ENCODE results near the gene KCNS1. TPM values are rescaled to one million over a fixed set of nuclear protein-coding genes. Genes with fewer than 3 reads are reported as not detected.

Gene KCNS1, protein sequence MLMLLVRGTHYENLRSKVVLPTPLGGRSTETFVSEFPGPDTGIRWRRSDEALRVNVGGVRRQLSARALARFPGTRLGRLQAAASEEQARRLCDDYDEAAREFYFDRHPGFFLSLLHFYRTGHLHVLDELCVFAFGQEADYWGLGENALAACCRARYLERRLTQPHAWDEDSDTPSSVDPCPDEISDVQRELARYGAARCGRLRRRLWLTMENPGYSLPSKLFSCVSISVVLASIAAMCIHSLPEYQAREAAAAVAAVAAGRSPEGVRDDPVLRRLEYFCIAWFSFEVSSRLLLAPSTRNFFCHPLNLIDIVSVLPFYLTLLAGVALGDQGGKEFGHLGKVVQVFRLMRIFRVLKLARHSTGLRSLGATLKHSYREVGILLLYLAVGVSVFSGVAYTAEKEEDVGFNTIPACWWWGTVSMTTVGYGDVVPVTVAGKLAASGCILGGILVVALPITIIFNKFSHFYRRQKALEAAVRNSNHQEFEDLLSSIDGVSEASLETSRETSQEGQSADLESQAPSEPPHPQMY
- polyA plus RNA-seq: 1.2 and 2.7 TPM in 2 replicates

DNA sequence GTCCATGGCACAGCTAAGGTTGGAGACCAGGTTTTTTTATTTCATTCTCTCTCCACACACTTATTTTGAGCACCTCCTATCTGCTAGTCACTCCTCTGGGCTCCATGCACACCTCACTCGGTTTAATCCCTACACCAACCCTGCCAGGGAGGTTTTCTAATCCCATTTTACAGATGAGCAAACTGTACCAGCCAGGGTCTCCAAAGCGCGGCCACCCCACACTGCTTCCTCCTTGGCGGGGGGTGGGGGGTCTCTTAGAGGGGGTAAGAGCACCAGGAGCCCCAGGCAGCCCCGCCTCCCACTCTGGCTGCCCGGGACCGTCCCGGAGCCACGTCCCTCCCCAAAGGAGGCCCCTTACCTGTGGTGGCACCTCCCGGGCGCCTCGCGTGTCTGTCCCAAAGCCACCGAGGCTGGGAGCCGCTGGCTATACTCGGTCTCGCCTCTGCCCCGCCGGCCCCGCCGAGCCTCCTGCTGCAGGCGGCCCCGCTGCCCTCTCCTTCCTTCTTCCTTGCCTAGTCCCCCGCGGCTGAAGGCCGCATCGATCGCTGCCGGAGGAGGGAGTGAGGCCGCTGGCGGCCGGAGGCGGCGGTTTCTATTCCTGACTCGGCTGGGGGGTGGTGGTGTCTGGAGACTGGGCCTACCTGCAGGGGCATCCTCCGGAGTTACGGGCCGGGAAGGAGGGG, at the start of gene KCNS1:
TSS of gene KCNS1 (minus strand) at position 565 of the 683 bp plus-strand sequence. CDS start 1,891 bp downstream, outside the sequence.

DNA sequence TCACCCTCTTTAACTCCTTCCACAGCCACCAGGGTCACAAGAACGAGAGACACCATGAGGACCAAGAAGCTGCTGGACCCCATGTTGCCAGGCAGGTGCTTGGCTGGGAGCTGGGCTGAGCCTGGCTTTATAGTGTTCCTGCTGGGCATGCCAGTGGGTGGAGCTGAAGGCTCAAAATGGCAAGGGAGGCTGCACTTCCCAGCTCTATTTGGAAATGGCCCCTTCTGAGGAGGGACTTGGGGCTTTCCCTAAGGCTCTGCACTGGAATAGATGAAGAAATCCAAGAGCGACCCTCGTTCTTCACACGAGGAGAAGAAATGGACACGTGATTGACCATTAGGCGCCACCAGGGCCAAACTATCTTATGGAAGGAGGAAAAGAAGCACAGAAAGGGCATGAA, 23.4 kb upstream of the KCNS1 start, which contains the start of gene WFDC12:
TSS of gene WFDC12 (minus strand) at position 101 of the 400 bp plus-strand sequence. CDS start at position 83, 18 bp downstream.

DNA sequence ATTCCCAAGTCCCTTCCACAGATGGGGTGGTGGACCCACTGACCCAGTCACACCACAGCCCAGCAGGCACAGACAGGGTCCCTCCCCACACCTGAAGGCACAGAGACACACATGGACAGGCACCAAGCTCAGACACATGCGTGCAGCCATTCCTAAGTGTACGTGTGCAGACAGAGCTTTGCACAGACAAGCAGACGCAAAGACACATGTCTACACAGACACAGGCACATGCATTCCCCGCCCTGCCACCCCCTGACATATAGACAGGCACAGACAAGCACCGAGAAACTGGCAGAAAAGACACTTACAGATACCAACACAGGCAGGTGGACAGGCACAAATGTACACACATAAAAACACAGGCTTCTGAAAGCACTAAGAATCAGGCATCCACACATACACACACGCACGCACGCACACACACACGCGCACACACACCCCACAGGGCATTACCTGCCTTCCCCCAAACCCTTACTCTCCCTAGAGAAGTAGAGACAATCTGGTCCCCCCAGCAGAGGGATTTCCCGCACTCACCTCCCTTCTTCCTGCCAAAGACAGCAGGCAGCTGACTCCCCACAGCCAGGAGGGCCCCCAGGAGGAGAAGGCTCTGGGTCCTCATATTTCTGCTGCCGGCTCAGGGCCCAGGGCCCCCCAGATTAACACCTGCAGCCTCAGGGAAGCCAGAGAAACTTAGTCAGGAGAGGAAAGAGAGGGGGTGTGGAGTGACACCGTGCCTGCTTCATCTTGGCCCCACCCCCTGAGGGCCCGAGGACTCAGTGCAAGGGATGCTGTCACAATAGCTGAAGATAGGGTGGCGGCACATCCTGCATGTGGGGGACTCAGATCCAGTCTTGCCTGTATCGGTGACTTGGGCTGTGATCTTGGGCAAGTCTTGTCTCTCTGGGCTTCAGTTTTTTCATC, 13.8 kb upstream of the KCNS1 start, which contains the start of gene WFDC5:
TSS of gene WFDC5 (minus strand) at position 710 of the 921 bp plus-strand sequence. CDS start at position 619, 91 bp downstream.

Other genes with a start within 250 kb of the KCNS1 start
- gene YWHAB, start 215.4 kb downstream of the KCNS1 start, polyA plus RNA-seq: 446 and 447 TPM in 2 replicates
- gene PABPC1L, start 191.1 kb downstream of the KCNS1 start, polyA plus RNA-seq: 1.1 and 2.0 TPM in 2 replicates
- 7.6 and 14.2 TPM in 2 replicates for gene TOMM34, start 140.7 kb downstream of the KCNS1 start, polyA plus RNA-seq
- gene STK4, start 134.6 kb downstream of the KCNS1 start, polyA plus RNA-seq: 4.8 and 22.6 TPM in 2 replicates
- gene WFDC5, start 14.0 kb upstream of the KCNS1 start, polyA plus RNA-seq: not detected in 2 replicates
- gene WFDC12, start 23.3 kb upstream of the KCNS1 start, polyA plus RNA-seq: not detected in 2 replicates
- gene PI3, start 73.8 kb upstream of the KCNS1 start, polyA plus RNA-seq: not detected in 2 replicates
- gene SEMG1, start 105.9 kb upstream of the KCNS1 start, polyA plus RNA-seq: not detected in 2 replicates
- not detected in 2 replicates for gene SEMG2, start 120.2 kb upstream of the KCNS1 start, polyA plus RNA-seq
- not detected in 2 replicates for gene SLPI, start 153.4 kb upstream of the KCNS1 start, polyA plus RNA-seq
- gene RBPJL, start 205.7 kb upstream of the KCNS1 start, polyA plus RNA-seq: not detected in 2 replicates
- not detected in 2 replicates for gene MATN4, start 207.2 kb upstream of the KCNS1 start, polyA plus RNA-seq
- 0.42 and 0.70 TPM in 2 replicates for gene SDC4, start 247.3 kb upstream of the KCNS1 start, polyA plus RNA-seq